Measurements from ENCODE around the gene MPZL3.

GRCh38 chr11:118243993-118244762 lies 8.0 kb downstream of the MPZL3 start:
- TF ChIP-seq CTCF (IDR thresholded peaks at IDR 0.05; ENCODE audit: insufficient read depth, low read depth, low read length) (no peak), EZH2 (IDR thresholded peaks at IDR 0.05; ENCODE audit: insufficient read depth, low read length) (no peak)

All from astrocyte (in vitro differentiated cells and primary cell).